K562 (cell line): ENCODE measurements around the gene CAPN2. TPM values are rescaled to one million over a fixed set of nuclear protein-coding genes. Genes with fewer than 3 reads are reported as not detected.

Experiments used
- CREB3L1 ChIP-seq: fragments of 450-650 bp; IDR thresholded peaks from 2 replicates; pipeline ENCODE4 v1.6.1; 2014; ENCODE audit warnings: low read depth, mild to moderate bottlenecking, moderate library complexity, borderline replicate concordance
- CREB5 ChIP-seq: fragments of 250-450 bp; sonication (Bioruptor Pico); IDR thresholded peaks from 2 replicates; pipeline ENCODE4 v1.5.0; 2020; ENCODE audit warnings: mild to moderate bottlenecking
- DPF2 ChIP-seq: fragments of 450-650 bp; IDR thresholded peaks from 2 replicates; pipeline ENCODE4 v1.6.1; 2016
- ERF ChIP-seq: fragments of 450-650 bp; formaldehyde crosslinking; IDR thresholded peaks from 2 replicates; pipeline ENCODE4 v1.4.0; 2020; ENCODE audit warnings: mild to moderate bottlenecking, mixed read lengths
- GATAD2B ChIP-seq: fragments of 450-650 bp; IDR thresholded peaks from 2 replicates; pipeline ENCODE4 v1.6.1; 2017; ENCODE audit warnings: mild to moderate bottlenecking, borderline replicate concordance
- HCFC1 ChIP-seq: IDR thresholded peaks from 2 replicates; pipeline ENCODE4 v1.6.1; 2012; ENCODE audit warnings: low read depth, low read length, improper control_type of control experiment
- HDAC1 ChIP-seq, 2 experiments: fragments of 450-650 bp; IDR thresholded peaks; 2 replicates each; pipeline ENCODE4 v1.6.1; 2016 to 2017; ENCODE audit warnings: inconsistent platforms in 1 of 2, mild to moderate bottlenecking in 1 of 2, moderate library complexity in 1 of 2
- HDAC2 ChIP-seq: fragments of 450-650 bp; IDR thresholded peaks from 2 replicates; pipeline ENCODE4 v1.6.1; 2016; ENCODE audit warnings: mild to moderate bottlenecking
- MCM7 ChIP-seq, 2 experiments: fragments of 450-650 bp; IDR thresholded peaks; 2 replicates each; pipeline ENCODE4 v1.6.1; 2016 to 2018
- PBX2 ChIP-seq, 2 experiments: IDR thresholded peaks in 1 of 2; conservative IDR thresholded peaks in 1 of 2; 2 replicates each; pipeline ENCODE4 v1.6.1; 2016; ENCODE audit warnings: low read depth in 2 of 2, mild to moderate bottlenecking in 1 of 2, missing compliant biosample characterization in 1 of 2, missing genetic modification characterization in 1 of 2, moderate library complexity in 1 of 2
- PML ChIP-seq: IDR thresholded peaks from 2 replicates; pipeline ENCODE4 v1.6.1; 2012; ENCODE audit warnings: low read length, inconsistent platforms
- PTRF ChIP-seq: fragments of 450-650 bp; IDR thresholded peaks from 2 replicates; pipeline ENCODE4 v1.6.1; 2016; ENCODE audit warnings: mild to moderate bottlenecking, missing genetic modification characterization, missing compliant biosample characterization
- SFPQ ChIP-seq: fragments of 200-400 bp; formaldehyde crosslinking; IDR thresholded peaks from 2 replicates; pipeline ENCODE4 v1.6.1; 2017; ENCODE audit warnings: mild to moderate bottlenecking, low read depth, low read length, moderate library complexity
- SMAD4 ChIP-seq: fragments of 250-450 bp; sonication (Bioruptor Pico); conservative IDR thresholded peaks from 2 replicates; pipeline ENCODE4 v1.8.0; 2021; ENCODE audit warnings: inconsistent platforms, mild to moderate bottlenecking, moderate library complexity
- ZKSCAN3 ChIP-seq: fragments of 250-450 bp; sonication (Bioruptor Pico); IDR thresholded peaks from 2 replicates; pipeline ENCODE4 v1.4.0; 2020
- ZNF146 ChIP-seq: IDR thresholded peaks from one replicate; pipeline ENCODE4 v1.6.1; 2018; ENCODE audit warnings: missing compliant biosample characterization; ENCODE audit not compliant: unreplicated experiment
- ZNF212 ChIP-seq: fragments of 450-650 bp; formaldehyde crosslinking; IDR thresholded peaks from 2 replicates; pipeline ENCODE4 v1.4.0; 2020; ENCODE audit warnings: mild to moderate bottlenecking
- ZNF655 ChIP-seq: fragments of 250-450 bp; sonication (Bioruptor Pico); IDR thresholded peaks from 2 replicates; pipeline ENCODE4 v1.5.0; 2021
- polyA plus RNA-seq, 8 experiments: library from polyadenylated mRNA; depleted of rRNA in 4 of 8; stranded (reverse) in 5 of 8; unstranded in 3 of 8; fragments of >200 nt; fragmentation: Nextera tagmentation in 2 of 8; fragmentation: Illumina TruSeq in 1 of 8; extraction: Ambion mirVana in 2 of 8; extraction: Trizol in 1 of 8; gene quantifications; 2 replicates each; pipeline versions ENCODE4 v1.2.1 to v1.2.3, GENCODE V29; 2011 to 2014; ENCODE audit warnings: inconsistent platforms in 1 of 8, missing spikeins in 1 of 8
- total RNA-seq, 7 experiments: library from RNA; depleted of rRNA in 6 of 7; stranded (reverse); fragments of >200 nt in 6 of 7; fragmentation: Illumina TruSeq in 2 of 7; extraction: Trizol in 2 of 7; gene quantifications; 2 replicates each; pipeline versions ENCODE4 v1.2.1 to v1.2.3, GENCODE V29; 2011 to 2021; ENCODE audit warnings: low replicate concordance in 1 of 7

The CAPN2 gene
- total and polyA plus RNA-seq, 9 of the 15 experiments (the other 6 are each of a cell fraction or from before 2014, with no cell fraction given) = 24.6 to 157 (median 101) TPM

GRCh38 chr1:223776826-223777454 lies 64.6 kb downstream of the CAPN2 start (continued):
- TF ChIP-seq HCFC1 (no peak), PML (no peak), SMAD4 (CRISPR knock-in tag) (peak; percentile 41; the same call in 1 of the 2 replicates), ZNF655 (CRISPR knock-in tag) (no peak), PBX2 (CRISPR knock-in tag; IDR thresholded peaks at IDR 0.05; ENCODE audit: low read depth) (no peak), PBX2 (tag; conservative IDR thresholded peaks at IDR 0.05; ENCODE audit: low read depth) (peak; percentile 55; the same call in 1 of the 2 replicates), GATAD2B (peak; percentile 58; the same call in 1 of the 2 replicates), DPF2 (peak; percentile 54; the same call in 1 of the 2 replicates), HDAC2 (no peak), ZKSCAN3 (CRISPR knock-in tag) (peak; percentile 42; the same call in 1 of the 2 replicates), CREB3L1 (no peak), ZNF212 (0 out of 2 replicates have a peak, but pooled peaks have one; percentile 25), MCM7 (IDR thresholded peaks at IDR 0.05) (no peak), SFPQ (no peak), PTRF (tag) (no peak), CREB5 (CRISPR knock-in tag) (no peak), ZNF146 (CRISPR knock-in tag) (no peak), ERF (CRISPR knock-in tag) (0 out of 2 replicates have a peak, but pooled peaks have one; percentile 22), HDAC1 (IDR thresholded peaks at IDR 0.05) (peak in 1 of 2 experiments; percentile 12; a peak in 1 of 4 replicates)
